ENCODE results near the gene FGFRL1. TPM values are rescaled to one million over a fixed set of nuclear protein-coding genes. Genes with fewer than 3 reads are reported as not detected.

FGFRL1 gene
- total RNA-seq, 2 donors from 2014 or later = 15.2 to 16.6 TPM

DNA sequence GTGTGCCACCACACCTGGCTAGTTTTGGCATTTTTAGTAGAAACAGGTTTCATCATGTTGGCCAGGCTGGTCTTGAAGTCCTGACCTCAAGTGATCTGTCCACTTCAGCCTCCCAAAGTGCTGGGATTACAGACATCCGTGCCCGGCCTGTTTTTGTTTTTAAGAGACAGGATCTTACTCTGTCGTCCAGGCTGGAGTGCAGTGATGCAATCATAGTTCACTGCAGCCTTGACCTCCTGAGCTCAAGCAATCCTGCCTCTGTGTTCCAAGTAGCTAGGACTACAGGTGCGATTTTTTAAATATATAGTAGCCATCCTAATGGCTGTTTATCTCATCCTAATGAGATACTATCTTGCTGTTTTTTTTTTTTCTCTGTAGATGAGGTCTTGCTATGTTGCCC lies 54.3 kb downstream of the FGFRL1 start:
- Mint-ChIP-seq H3K27ac (no peak overlapping the region), H3K36me3 (no peaks in the 10 kb centered on the region), H3K9me3 (no peaks in the 10 kb centered on the region), H3K4me3 (no peak overlapping the region), H3K4me1 (ENCODE audit: low read depth in 2 of 2) (no peaks in the 10 kb centered on the region), H3K27me3 (peaks cover 38 to 46% of the 10 kb centered on the region in 2 donors)
- DNase-seq (ENCODE audit: low spot score) (no peak), ATAC-seq (no peak)

DNA sequence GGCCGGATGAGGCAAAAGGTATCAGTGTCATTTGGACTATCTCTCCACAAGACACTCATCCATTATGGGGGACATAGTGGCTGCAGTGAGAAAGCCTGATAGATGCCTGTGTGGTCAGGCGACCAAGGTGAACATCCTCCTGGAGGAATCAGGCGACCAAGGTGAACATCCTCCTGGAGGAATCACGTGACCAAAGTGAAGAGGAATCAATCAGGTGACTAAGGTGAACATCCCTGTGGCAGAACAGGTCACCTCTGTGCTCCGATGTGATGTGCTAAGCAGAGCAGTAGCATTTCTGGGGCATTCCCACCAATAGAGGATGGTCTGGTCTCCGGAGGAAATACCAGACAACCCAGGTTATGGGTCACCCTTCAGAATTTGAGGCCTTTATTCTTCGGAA lies 58.0 kb downstream of the FGFRL1 start:
- H3K4me3 Mint-ChIP-seq = no peak overlapping the region
- DNase-seq (ENCODE audit: low spot score) (no peak), ATAC-seq (no peak)
- no peaks in the 10 kb centered on the region for H3K36me3 Mint-ChIP-seq
- no peak overlapping the region for H3K27ac Mint-ChIP-seq
- H3K4me1 Mint-ChIP-seq (ENCODE audit: low read depth in 2 of 2) = peaks cover 5 to 10% of the 10 kb centered on the region in 2 donors
- H3K27me3 Mint-ChIP-seq = peaks cover 32 to 44% of the 10 kb centered on the region in 2 donors
- no peaks in the 10 kb centered on the region for H3K9me3 Mint-ChIP-seq

DNA sequence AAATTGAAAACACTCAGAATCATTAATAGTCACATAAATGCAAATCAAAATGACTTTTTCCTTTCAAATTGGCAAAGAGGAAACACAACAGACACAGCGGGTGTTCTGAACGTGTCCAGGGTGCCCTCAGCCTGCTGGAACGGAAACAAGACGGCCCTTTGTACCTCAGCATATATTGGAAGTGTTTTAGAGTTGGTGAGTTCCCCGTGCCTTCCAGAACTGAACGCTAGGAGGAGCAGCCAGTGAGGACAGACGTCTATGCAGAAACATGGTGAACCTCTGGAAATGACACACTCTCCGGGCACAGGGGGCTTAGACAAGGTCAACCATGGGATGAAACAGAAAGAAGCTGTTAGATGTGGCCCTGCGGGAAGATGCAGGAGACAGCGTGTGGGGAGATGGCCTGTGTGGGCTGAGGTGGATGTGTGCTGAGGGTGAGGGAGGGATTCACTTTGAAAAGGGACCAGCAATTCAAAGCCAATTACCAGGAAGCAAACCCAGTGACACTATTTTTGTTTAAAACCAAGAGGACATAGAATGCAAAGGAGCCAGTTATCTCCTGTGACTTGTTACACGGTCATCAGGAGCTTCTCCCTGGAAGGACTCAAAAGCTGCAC lies 61.5 kb downstream of the FGFRL1 start:
- Mint-ChIP-seq H3K27ac (no peak overlapping the region), H3K9me3 (no peaks in the 10 kb centered on the region), H3K27me3 (peaks cover 24 to 30% of the 10 kb centered on the region in 2 donors), H3K4me1 (ENCODE audit: low read depth in 2 of 2) (peaks cover 5 to 10% of the 10 kb centered on the region in 2 donors), H3K36me3 (no peaks in the 10 kb centered on the region), H3K4me3 (no peak overlapping the region)
- ATAC-seq (peak; percentile 61 to 62), DNase-seq (ENCODE audit: low spot score) (no peak)

DNA sequence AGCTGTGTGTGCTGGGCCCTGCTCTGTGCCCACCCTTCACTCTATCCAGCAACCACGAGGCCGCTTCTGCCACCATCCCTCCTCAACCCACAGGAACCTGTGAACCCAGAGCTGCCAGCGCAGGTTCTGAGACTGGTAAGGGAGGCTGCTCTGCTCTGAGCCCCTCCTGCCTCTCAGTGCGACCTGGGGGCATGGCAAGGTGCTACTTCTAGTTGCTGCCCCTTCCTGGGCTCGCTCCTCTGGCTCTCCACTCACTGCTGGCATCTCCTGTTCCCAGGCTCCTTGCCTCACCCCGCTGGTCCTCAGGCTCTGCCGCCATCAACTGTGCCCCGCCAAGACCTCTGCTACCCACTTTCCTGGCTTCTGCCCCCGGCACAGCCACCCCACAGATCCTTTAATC lies 62.7 kb downstream of the FGFRL1 start:
- Mint-ChIP-seq H3K27me3 (peaks cover 15 to 26% of the 10 kb centered on the region in 2 donors), H3K27ac (peak overlapping the region in 1 of 2 donors; percentile 17), H3K4me1 (ENCODE audit: low read depth in 2 of 2) (peaks cover 5 to 10% of the 10 kb centered on the region in 2 donors), H3K4me3 (no peak overlapping the region), H3K9me3 (no peaks in the 10 kb centered on the region), H3K36me3 (no peaks in the 10 kb centered on the region)
- no peak for ATAC-seq
- no peak for DNase-seq (ENCODE audit: low spot score)

DNA sequence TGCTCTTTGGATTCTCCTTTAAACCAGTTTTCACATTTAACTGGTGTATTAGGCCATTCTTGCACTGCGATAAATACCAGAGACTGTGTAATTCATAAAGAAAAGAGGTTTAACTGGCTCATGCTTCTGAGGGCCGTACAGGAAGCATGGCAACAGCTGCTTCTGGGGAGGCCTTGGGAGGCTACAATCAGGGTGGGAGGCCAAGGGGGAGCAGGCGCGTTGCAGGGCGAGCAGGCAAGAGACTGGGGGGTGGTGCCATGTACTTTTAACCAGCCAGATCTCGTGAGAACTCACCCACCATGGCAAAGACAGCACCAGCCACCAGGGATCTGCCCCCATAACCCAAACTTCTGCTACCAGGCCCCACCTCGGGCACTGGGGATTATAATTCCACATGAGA lies 63.8 kb downstream of the FGFRL1 start:
- no peak for ATAC-seq
- no peak for DNase-seq (ENCODE audit: low spot score)
- no peaks in the 10 kb centered on the region for H3K36me3 Mint-ChIP-seq
- H3K4me1 Mint-ChIP-seq (ENCODE audit: low read depth in 2 of 2) = peaks cover 5 to 10% of the 10 kb centered on the region in 2 donors
- H3K27ac Mint-ChIP-seq = no peak overlapping the region
- peaks cover 13 to 18% of the 10 kb centered on the region in 2 donors for H3K27me3 Mint-ChIP-seq
- H3K4me3 Mint-ChIP-seq = no peak overlapping the region
- no peaks in the 10 kb centered on the region for H3K9me3 Mint-ChIP-seq

DNA sequence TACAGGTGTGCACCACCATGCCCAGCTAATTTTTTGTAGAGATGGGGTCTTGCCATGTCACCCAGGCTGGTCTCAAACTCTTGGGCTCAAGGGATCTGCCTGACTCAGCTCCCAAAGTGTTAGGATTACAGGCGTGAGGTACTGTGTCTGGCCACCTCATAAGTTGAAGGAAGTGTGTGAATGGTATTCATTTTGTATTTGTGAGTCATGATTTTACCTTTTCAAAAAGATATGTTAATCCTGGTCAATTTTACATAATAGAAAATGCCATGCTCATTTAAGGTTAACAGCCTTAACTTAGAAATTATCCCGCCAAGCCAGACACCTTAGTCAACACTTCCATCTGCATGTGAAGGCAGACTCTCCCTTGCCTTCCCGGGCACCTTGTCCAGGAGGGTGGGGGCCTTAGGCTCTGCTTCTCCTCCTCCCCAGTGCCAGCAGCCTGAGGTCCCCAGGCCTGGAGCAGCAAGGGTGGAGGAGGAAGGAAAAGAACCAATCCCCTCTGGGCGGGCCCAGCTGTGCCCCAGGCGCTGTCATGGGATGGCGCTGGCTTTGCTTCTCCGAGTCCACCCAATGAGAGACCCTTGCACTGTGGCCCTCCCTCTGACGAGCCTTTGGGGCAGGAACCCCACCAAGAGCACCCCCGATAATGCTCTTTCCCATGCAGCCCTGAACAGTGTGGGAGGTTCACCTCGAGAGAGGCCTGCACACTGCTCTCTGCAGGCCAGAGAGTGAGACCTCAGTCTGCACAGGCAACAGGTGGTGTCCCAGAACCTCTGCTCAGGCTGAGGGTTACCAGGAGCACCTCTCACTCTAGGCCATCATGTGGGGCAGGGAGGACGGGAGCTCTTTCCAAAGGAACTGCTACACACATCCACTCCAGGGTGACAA lies 64.6 kb downstream of the FGFRL1 start:
- DNase-seq (ENCODE audit: low spot score) (no peak), ATAC-seq (no peak)
- Mint-ChIP-seq H3K27me3 (peaks cover 13 to 20% of the 10 kb centered on the region in 2 donors), H3K4me3 (no peak overlapping the region), H3K27ac (no peak overlapping the region), H3K9me3 (no peaks in the 10 kb centered on the region), H3K36me3 (no peaks in the 10 kb centered on the region), H3K4me1 (ENCODE audit: low read depth in 2 of 2) (peaks cover 5 to 16% of the 10 kb centered on the region in 2 donors)

Other genes with a start within 250 kb of the FGFRL1 start
- gene CPLX1, start 185.5 kb upstream of the FGFRL1 start, total RNA-seq = not detected
- gene GAK, start 79.3 kb upstream of the FGFRL1 start, total RNA-seq = 100 to 1,000 TPM; 168 to 234 TPM
- gene TMEM175, start 79.2 kb upstream of the FGFRL1 start, total RNA-seq = 10 to 100 TPM; 26.5 to 29.2 TPM
- 10 to 100 TPM; 15.4 to 19.6 TPM for gene DGKQ, start 38.1 kb upstream of the FGFRL1 start, total RNA-seq
- gene IDUA, start 24.6 kb upstream of the FGFRL1 start, total RNA-seq = 10 to 100 TPM; 15.7 to 17.5 TPM
- under 1 TPM in 1 of 2 donors, not detected in 1; 0.88 TPM for gene SLC26A1, start 18.2 kb upstream of the FGFRL1 start, total RNA-seq
- 1 to 10 TPM in 1 of 2 donors, under 1 TPM in 1; 0.89 to 1.5 TPM for gene RNF212, start 101.9 kb downstream of the FGFRL1 start, total RNA-seq
- 10 to 100 TPM in 1 of 2 donors, 1 to 10 TPM in 1; 1.5 to 13.6 TPM for gene SPON2, start 161.0 kb downstream of the FGFRL1 start, total RNA-seq
- gene CTBP1, start 237.5 kb downstream of the FGFRL1 start, total RNA-seq = 100 to 1,000 TPM; 109 to 245 TPM